Astrocyte (in vitro differentiated cells and primary cell): Measurements from ENCODE around the gene CCDC178. TPM values are rescaled to one million over a fixed set of nuclear protein-coding genes. Genes with fewer than 3 reads are reported as not detected.
A peak's percentile ranks its signal among the peaks of the same experiment; 100 is the strongest.

Experiments used
- DNase-seq: peaks from one replicate; pipeline ENCODE4 v3.0.0-alpha.2; 2010; ENCODE audit warnings: low read depth
- FAIRE-seq: peaks from 2 replicates; lab custom pipeline; 2011; peaks lifted over from hg19 to GRCh38; lab: Jason Lieb, UNC
- H2AFZ ChIP-seq: 2 replicates; pipeline ENCODE4 v1.6.0; 2012; ENCODE audit warnings: low read depth, low read length, inconsistent platforms
- H3K27ac ChIP-seq: 2 replicates; pipeline ENCODE4 v1.5.1; 2011; ENCODE audit warnings: low read depth, low read length, inconsistent platforms
- H3K27me3 ChIP-seq: 2 replicates; pipeline ENCODE4 v1.6.0; 2011; ENCODE audit warnings: low read length, inconsistent platforms; ENCODE audit not compliant: insufficient read depth
- H3K36me3 ChIP-seq: 2 replicates; pipeline ENCODE4 v1.5.1; 2011; ENCODE audit warnings: low read length, inconsistent platforms; ENCODE audit not compliant: insufficient read depth
- H3K4me1 ChIP-seq: 2 replicates; pipeline ENCODE4 v1.5.1; 2011; ENCODE audit warnings: low read length, inconsistent platforms; ENCODE audit not compliant: insufficient read depth
- H3K4me2 ChIP-seq: 2 replicates; pipeline ENCODE4 v1.6.0; 2012; ENCODE audit warnings: low read length, inconsistent platforms
- H3K4me3 ChIP-seq: 2 replicates; pipeline ENCODE4 v1.5.1; 2011; ENCODE audit warnings: low read depth, mild to moderate bottlenecking, low read length, inconsistent platforms; ENCODE audit not compliant: insufficient read depth
- H3K79me2 ChIP-seq: 2 replicates; pipeline ENCODE4 v1.6.0; 2012; ENCODE audit warnings: mild to moderate bottlenecking, low read length, inconsistent platforms; ENCODE audit not compliant: insufficient read depth
- H3K9ac ChIP-seq: 2 replicates; pipeline ENCODE4 v1.6.0; 2012; ENCODE audit warnings: mild to moderate bottlenecking, low read length, inconsistent platforms
- H3K9me3 ChIP-seq: 2 replicates; pipeline ENCODE4 v1.5.1; 2012; ENCODE audit warnings: low read depth, mild to moderate bottlenecking, low read length, inconsistent platforms; ENCODE audit not compliant: insufficient read depth
- H4K20me1 ChIP-seq: 2 replicates; pipeline ENCODE4 v1.6.0; 2012; ENCODE audit warnings: low read length, inconsistent platforms; ENCODE audit not compliant: insufficient read depth
- H3K27ac Mint-ChIP-seq: one replicate; pipeline ENCODE4 v1.8.0; 2021; ENCODE audit warnings: mild to moderate bottlenecking, mixed read lengths; ENCODE audit not compliant: unreplicated experiment
- H3K27me3 Mint-ChIP-seq: one replicate; pipeline ENCODE4 v1.8.0; 2021; ENCODE audit warnings: low read depth, mixed read lengths; ENCODE audit not compliant: unreplicated experiment
- H3K36me3 Mint-ChIP-seq: one replicate; pipeline ENCODE4 v1.8.0; 2021; ENCODE audit warnings: low read depth, mixed read lengths; ENCODE audit not compliant: unreplicated experiment
- H3K4me1 Mint-ChIP-seq: one replicate; pipeline ENCODE4 v1.8.0; 2021; ENCODE audit warnings: low read depth, mixed read lengths; ENCODE audit not compliant: unreplicated experiment
- H3K4me3 Mint-ChIP-seq: one replicate; pipeline ENCODE4 v1.8.0; 2021; ENCODE audit warnings: mild to moderate bottlenecking, moderate library complexity, mixed read lengths; ENCODE audit not compliant: unreplicated experiment
- H3K9me3 Mint-ChIP-seq: one replicate; pipeline ENCODE4 v1.8.0; 2021; ENCODE audit warnings: mild to moderate bottlenecking, mixed read lengths; ENCODE audit not compliant: unreplicated experiment
- CTCF ChIP-seq: IDR thresholded peaks from 2 replicates; pipeline ENCODE4 v1.5.1; 2011; ENCODE audit warnings: low read depth, mild to moderate bottlenecking, inconsistent platforms, low read length, moderate library complexity; ENCODE audit not compliant: insufficient read depth
- EZH2 ChIP-seq: IDR thresholded peaks from 2 replicates; pipeline ENCODE4 v1.6.1; 2012; ENCODE audit warnings: mild to moderate bottlenecking, low read length, inconsistent platforms; ENCODE audit not compliant: insufficient read depth
- total RNA-seq: library from RNA; stranded (reverse); gene quantifications from 2 replicates; pipeline ENCODE4 v1.2.1, GENCODE V29; 2021

CCDC178 gene
- total RNA-seq, 1 donor from 2014 or later = 0.30 TPM

GRCh38 chr18:32906506-32907310 is 533.8 kb downstream of the CCDC178 start:
- H3K27ac Mint-ChIP-seq = no peak overlapping the region
- no peak overlapping the region for H3K4me2 ChIP-seq
- H3K27me3 Mint-ChIP-seq = no peaks in the 10 kb centered on the region
- peak; percentile 25 for DNase-seq
- H3K27ac ChIP-seq = no peak overlapping the region
- no peak overlapping the region for H3K4me3 ChIP-seq
- no peaks in the 10 kb centered on the region for H3K36me3 Mint-ChIP-seq
- H3K79me2 ChIP-seq = no peaks in the 10 kb centered on the region
- H3K4me1 Mint-ChIP-seq = peaks cover 19% of the 10 kb centered on the region
- no peak overlapping the region for H3K9ac ChIP-seq
- H3K4me1 ChIP-seq = peaks cover 21% of the 10 kb centered on the region
- no peak for FAIRE-seq
- H3K36me3 ChIP-seq = no peaks in the 10 kb centered on the region
- TF ChIP-seq CTCF = no peak
- no peak for TF ChIP-seq EZH2
- no peak overlapping the region for H2AFZ ChIP-seq
- no peaks in the 10 kb centered on the region for H3K9me3 Mint-ChIP-seq
- no peaks in the 10 kb centered on the region for H3K9me3 ChIP-seq
- no peak overlapping the region for H3K4me3 Mint-ChIP-seq
- no peaks in the 10 kb centered on the region for H4K20me1 ChIP-seq
- no peaks in the 10 kb centered on the region for H3K27me3 ChIP-seq

- Mint-ChIP-seq H3K36me3 (no peaks in the 10 kb centered on the region), H3K4me3 (no peak overlapping the region), H3K4me1 (peaks cover 8% of the 10 kb centered on the region), H3K27me3 (no peaks in the 10 kb centered on the region), H3K9me3 (no peaks in the 10 kb centered on the region), H3K27ac (no peak overlapping the region)
- Histone ChIP-seq H3K4me1 (peaks cover 10% of the 10 kb centered on the region), H3K27me3 (no peaks in the 10 kb centered on the region), H3K79me2 (no peaks in the 10 kb centered on the region), H3K4me2 (no peak overlapping the region), H4K20me1 (no peaks in the 10 kb centered on the region), H3K36me3 (no peaks in the 10 kb centered on the region), H3K9me3 (no peaks in the 10 kb centered on the region), H3K9ac (no peak overlapping the region), H3K27ac (no peak overlapping the region), H2AFZ (no peak overlapping the region), H3K4me3 (no peak overlapping the region)
- FAIRE-seq = no peak
- TF ChIP-seq EZH2 (no peak), CTCF (no peak)
- no peak for DNase-seq
Observed at GRCh38 chr18:32905651-32906050, 534.9 kb downstream of the CCDC178 start.
